ENCODE data around the gene MAP4K3.
"Not testable (repeated sequence)": the region's sequence is repeated elsewhere in the genome, so short reads cannot be mapped to it uniquely, and the experiment has no call there.

The MAP4K3 gene

DNA sequence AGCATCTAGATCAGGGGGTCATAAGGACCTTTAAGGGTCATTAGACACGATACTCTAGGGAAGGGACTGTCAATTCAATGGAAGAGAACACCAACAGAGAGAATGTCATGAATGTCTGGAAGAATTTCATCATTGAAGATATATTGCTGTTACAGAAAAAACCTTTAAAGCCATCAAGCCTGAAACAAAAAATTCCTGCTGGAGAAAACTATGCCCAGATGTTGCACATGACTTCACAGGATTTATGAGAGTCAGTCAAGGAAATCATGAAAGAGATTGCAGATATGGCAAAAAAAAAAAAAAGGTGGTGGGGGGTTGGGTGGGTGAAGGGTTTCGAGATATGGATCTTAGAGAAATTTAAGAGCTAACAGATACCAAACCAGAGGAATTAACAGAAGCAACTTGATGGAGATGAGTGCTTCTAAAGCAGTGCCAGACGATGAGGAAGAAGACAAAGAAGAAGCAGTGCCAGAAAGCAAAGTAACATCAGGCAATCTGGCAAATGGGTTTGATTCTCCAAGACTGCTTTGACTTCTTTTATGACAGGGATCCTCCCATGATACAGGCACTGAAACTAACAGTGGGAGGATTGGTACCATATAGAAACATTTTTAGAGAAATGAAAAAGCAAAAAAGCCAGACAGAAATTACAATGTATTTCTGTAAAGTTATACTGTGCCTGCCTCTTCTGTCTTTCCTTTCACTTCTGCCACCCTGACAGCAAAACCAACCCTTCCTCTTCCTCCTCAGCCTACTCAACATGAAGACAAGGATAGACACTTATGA, 28.5 kb downstream of the MAP4K3 start:
- DNase-seq (ENCODE audit: low read depth in 2 of 2), result no peak

DNA sequence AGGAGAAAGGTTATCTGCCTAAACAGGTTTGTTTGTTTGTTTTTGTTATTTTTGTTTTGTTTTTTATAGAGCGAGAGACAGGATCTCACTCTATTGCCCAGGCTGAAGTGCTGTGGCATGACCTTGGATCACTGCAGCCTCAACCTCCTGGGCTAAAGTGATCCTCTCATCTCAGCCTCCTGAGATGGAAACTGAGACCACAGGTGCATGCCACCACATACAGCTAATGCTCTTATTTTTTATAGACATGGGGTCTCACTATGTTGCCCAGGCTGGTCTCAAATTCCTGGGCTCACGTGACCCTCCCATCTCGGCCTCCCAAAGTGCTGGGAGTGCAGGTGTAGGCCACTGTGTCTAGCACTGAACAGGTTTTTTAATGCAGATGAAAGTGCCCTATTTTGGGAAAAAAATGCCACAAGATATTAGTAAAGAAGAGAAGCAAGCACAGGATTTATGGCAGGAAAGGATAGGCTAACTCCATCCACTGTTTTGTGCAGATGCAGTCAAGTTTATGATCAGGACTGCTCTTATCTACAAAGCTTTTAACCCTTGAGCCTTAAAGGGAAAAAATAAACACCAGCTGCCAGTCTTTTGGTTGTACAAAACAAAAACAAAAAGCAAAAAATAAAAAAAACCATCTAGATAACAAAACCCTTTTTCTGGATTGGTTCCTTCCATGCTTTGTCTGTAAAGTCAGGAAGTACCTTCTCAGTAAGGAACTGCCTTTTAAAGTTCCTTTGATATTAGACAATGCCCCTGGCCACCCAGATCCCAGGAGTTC, 29.4 kb downstream of the MAP4K3 start:
- DNase-seq (ENCODE audit: low read depth in 2 of 2), result no peak

DNA sequence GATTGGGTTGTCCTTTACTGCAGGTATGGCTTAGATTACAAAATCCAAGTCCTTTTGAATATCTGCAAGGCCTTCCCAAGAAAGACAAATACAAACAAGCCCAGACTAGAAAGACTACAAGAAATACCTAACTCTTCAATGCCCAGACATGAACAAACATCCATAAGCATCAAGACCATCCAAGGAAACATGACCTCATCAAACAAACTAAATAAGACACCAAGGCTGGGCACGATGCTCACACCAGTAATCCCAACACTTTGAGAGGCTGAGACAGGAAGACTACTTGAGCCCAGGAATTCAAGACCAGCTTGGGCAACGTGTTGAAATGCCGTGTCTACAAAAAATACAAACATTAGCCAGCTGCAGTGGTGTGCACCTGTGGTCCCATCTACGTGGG, 31.7 kb downstream of the MAP4K3 start:
- no peak for DNase-seq (ENCODE audit: low read depth in 2 of 2)

DNA sequence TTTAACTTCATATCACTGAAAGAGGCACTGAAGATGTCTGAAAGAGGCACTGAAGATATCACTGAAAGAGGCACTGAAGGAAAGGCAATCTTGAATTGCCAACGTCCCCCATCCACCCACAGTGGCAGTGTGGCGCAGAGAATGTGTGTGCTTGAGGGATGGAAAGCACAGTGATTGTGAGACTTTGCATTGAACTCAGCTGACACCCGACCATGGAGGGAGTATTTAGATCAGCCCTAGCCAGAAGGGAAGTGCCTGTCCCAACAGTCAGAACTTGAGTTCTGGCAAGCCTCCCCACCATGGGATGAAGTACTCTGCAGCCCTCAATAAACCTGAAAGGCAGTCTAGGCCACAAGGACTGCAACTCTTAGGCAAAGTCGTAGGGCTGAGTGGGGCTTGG, 33.8 kb downstream of the MAP4K3 start:
- no peak for DNase-seq (ENCODE audit: low read depth in 2 of 2)

DNA sequence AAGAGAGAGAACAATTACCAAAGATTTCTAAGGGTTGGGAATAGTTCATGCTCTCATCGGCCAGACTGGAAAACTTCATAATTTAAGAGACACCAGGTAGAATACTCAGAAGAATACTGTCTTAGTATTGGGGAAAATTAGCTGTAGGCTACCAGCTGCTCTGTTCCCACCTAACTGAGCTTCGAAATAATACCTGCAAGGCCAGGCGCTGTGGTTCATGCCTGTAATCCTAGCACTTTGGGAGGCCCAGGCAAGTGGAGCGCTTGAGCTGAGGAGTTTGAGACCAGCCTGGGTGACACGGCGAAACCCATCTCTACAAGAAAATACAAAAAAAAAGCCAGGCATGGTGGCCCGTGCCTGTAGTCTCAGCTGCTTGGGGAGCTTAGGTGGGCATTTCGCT, 35.8 kb downstream of the MAP4K3 start:
- DNase-seq (ENCODE audit: low read depth in 2 of 2), result no peak

DNA sequence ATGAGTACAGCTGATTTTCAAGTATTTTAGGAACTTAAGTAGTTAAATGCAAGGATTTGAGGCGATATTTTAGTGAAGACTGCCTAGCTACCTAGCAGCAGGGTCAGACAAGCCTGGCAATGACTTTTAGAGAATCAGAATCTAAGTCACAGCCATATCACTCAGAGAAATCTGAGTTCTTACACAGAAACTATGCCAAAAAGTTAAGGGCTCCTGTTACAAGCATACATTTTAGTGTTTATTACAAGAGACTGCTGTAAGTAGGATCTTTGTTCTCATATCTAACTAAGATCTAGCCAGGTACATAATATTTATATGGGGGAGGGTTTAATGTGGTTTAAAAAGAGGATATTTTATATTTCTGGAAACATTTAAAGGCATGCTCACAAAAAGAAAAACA, 37.5 kb downstream of the MAP4K3 start:
- DNase-seq (ENCODE audit: low read depth in 2 of 2), result no peak

DNA sequence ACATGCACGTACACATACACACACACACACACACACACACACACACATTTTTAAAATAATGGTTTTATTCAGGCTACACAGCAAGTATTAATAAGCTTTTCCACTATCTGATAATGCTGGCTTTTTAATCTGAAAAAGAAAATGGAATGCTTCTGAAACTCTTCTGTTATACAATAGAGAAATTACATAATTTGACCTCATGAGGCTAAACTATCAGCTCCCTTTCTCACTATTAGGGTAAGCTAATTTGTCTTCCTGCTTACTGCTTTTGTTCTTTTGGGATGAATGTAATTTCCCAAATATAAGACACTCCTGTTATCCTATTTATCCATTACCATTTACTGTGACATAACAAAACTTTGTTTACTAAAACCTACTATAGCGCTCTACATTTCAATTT, 41.8 kb downstream of the MAP4K3 start:
- DNase-seq (ENCODE audit: low read depth in 2 of 2), result no peak

DNA sequence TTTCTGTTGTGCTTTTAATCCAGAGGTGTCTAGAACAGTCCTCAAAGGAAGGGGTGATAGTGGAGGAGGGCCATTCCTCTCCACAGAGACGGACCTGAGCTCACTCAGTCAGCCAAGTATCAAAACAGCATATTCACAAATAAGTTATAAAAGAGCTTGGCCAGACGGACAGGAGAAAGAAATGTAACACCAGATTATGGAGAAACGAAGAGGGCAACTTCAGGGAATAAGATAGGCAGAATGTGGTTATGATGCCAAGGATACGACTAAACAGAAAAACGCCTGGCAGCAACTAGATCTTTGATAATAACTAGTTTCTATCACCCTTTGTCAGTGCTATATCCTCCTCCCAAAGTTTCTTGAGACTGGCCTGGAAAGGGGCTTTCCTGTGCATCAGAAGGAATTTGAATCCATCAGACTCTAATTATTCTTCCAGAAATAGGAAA, 42.5 kb downstream of the MAP4K3 start:
- no peak for DNase-seq (ENCODE audit: low read depth in 2 of 2)

DNA sequence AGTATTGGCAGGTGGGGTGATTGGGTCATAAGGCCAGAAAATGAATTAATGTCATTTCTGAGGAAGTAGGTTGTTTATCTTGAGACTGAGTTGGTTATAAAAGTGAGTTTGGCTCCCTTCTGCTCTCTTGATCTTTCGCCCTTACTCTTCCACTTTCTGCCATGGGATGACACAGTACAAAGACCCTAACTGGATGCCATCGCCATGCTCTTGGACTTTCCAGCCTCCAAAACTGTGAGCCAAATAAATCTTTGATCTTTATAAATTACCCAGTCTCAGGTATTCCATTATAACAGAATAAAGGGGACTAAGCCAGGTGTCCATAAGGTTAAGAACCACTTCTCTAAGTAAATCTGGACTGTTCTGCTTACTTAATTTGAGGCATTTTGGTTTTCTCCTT, 44.4 kb downstream of the MAP4K3 start:
- DNase-seq (ENCODE audit: low read depth in 2 of 2), result no peak

DNA sequence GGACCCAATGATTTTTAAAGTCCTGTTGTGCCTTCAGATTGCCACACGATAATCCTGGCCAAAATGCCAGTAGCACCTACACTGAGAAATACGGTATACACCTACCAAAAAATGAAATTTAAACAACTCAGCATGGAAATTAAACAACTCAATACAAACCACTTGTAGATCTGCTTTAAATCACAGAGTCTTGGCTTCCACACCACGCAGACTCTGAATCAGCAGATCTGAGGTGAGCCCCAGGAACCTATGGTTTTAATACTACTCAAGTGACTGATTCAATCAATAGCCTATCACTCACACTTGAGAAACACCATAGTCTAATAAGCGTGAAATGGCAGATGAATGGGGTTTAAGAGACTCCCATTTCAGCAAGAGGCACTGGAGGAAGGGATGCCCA, 46.9 kb downstream of the MAP4K3 start:
- no peak for DNase-seq (ENCODE audit: low read depth in 2 of 2)

DNA sequence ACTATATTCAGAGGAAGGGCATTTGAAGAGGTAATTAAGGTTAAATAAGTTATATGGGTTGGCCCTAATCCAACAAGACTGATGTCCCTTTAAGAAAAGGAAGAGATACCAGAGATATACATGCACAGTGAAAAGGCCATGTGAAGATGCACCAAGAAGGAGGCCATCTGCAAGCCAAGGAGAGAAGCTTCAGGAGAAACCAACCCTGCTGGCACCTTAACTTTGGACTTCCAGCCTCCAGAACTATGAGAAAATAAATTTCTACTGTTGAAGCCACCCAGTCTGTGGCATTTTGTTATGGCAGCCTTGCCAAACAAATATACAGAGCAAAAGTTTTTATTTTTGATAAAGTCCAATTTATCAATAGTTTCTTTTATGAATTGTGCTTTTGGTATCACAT, 51.0 kb downstream of the MAP4K3 start:
- DNase-seq (ENCODE audit: low read depth in 2 of 2), result no peak

DNA sequence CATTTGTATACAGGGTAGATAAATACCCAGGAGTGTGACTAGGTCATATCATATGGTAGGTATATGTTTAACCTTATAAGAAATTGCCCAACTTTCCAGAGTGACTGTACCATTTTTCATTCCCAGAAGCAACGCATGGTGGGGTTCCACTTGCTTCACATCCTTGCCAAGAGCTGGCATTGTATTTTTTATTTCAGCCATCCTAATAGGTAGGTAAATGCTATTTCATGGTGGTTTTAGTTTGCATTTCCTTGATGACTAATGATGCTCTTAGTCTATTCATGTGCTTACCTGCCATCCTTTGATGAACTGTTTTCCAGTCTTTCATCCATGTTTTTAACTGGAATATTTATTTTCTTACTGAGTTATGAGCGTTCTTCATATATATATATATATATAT, 51.9 kb downstream of the MAP4K3 start:
- DNase-seq (ENCODE audit: low read depth in 2 of 2), result no peak

DNA sequence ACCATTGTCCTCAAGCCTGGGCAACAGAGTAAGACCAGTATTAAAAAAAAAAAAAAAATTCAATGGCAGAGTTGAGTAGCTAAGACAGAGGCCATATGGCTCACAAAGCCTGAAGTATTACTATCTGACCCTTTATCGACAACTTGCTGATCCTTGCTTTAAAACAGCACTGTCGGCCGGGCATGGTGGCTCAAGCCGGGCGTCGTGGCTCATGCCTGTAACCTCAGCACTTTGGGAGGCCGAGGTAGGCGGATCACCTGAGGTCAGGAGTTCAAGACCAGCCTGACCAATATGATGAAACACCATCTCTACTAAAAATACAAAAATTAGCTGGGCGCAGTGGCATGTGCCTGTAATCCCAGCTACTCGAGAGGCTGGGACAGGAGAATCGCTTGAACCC, 53.0 kb downstream of the MAP4K3 start:
- not testable (repeated sequence) for DNase-seq (ENCODE audit: low read depth in 2 of 2)

DNA sequence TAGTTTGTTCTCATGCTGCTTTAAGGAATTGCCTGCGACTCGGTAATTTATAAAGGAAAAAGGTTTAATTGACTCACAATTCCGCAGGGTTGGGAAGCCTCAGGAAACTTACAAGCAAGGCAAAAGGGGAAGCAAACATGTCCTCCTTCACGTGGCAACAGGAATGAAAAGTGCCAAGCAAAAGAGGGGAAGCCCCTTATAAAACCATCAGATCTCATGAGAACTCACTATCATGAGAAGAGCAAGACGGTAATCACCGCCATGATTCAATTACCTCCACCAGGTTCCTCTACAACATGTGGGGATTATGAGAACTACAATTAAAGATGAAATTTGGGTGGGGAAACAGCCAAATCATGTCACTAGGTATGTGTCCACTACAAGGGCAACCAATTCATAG, 53.9 kb downstream of the MAP4K3 start:
- no peak for DNase-seq (ENCODE audit: low read depth in 2 of 2)

DNA sequence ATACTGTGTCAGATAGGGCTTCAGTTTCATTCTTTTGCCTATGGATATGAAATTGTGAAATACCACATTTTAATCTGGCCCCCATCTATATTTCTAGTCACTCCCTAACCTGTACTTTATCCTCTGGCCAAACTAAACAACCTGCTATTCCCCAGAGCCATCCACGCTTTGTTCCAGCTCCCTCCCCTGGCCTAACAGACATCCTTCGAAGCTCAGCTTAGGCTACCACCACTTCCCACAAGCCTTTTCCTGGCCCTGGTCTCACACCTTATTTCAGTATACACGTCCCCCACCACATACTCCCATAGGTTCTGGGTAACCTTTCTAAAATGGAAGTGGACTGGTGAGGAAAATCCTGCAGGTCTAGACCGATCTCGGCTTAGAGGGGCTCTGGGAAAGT, 55.4 kb downstream of the MAP4K3 start:
- DNase-seq (ENCODE audit: low read depth in 2 of 2), result no peak

DNA sequence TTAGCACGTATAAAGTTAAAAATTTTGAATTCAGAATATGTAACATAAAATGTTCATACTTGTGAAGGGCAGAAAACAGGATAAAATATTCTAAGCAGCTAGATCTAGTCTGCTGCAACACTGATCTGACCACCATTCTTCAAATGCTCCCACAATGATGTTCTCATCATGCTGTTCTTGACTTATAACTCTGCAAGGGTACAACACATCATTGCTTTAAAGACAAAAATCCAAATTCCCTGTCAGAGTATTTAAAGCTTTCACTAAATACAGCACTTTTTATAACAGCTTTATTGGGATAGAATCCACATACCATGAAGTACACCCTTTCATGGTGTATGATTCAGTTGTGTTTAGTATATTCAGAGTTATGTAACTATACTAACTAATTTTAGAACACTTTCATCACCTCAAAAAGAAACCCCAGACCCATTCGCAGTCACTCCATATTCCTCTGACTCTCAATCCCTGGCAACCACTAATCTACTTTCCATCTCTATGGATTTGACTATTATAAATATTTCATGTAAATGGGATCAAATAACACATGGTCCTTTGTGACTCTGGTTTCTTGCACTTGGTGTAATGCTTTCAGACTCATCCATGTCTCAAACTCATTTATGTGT, 56.4 kb downstream of the MAP4K3 start:
- no peak for DNase-seq (ENCODE audit: low read depth in 2 of 2)

DNA sequence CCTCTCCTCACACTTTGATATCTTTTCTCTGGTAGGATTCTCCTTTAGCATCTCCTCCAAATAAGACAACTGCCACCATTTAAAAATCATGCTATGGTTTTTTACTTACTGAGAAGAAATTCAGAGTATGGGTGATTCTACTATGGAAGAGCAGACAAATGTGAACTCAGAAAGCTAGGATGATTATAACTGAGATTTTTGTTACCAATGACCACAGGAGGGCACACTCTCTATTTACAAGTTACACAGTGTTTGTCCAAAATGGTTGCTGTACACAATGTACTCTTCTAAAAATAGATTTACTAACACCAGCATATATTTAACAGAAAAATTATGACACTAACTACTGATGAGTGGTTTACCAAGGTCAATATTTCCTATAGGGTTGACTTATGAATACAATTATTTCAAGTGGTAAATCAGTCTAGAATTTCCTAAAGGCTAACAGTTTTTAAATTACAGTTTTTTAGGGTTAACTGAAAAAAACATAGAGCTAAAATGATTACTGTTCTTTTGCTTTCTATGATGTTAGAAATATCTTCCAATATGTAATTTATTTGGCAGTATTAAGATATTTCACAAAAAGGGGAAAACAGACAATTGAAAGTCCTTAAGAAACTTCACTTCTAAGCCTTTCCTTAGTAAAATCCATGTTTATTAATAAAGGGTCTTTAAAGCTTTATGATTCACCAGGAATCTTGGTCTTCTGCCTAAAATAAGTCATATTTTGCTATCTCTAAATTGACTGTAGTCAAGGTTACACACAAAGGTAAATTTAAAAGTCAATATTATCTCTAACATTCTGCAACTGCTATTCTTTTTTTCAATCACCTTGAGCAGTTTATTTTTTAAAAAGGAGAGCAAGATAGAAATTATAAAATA, 57.2 kb downstream of the MAP4K3 start:
- DNase-seq (ENCODE audit: low read depth in 2 of 2), result no peak

DNA sequence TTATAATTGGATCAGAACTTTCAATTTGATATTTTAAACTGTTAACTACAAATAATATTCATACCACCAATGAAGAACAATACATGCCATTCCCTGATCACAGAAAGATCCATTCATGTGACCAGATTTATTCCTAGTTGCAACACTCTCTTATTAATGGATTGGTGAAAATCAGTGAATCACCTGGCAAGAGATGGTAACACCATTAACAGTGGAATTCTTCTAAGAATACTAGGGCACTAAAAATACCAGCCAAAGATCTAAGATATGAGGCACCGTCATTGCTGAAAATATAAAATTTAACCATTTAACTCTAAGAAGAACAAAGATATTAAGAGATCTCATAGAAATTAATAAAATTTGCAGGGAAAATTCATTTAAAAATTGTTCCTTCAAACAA, 58.1 kb downstream of the MAP4K3 start:
- DNase-seq (ENCODE audit: low read depth in 2 of 2), result no peak

DNA sequence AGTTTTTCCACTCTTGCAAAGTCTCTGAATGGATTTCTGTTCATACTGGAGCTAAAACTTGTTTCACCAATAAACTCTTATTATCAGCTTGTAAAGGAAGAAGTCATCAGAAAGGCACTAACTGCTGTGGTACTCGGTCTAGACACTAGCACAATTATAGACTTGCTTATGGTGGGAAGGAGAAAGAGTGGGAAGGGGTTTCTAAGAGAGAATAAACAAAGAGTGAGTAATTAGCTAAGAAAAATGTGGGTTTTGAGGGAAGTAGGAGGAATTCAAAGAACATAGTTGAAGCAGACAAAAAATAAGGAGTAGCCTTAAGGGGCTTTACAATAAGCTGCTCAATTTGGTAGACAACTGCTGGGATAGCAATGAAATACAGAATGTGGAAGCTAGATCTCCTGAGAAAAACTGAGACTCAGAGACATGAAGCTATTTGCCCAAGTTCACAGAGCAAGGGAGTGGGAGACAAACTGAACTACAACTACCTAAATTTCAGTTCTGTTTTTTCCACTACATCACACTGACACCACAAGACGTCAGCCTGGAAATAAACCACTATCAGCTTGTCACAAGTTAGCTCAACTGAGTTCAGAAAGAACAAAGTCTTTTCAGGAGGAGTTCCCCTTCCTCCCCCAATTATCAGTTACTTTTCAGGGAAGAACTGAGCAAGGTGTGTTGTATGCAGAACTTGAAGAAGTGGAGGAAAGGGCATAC, 59.7 kb downstream of the MAP4K3 start:
- peak in 1 of 2 donors; percentile 17 for DNase-seq (ENCODE audit: low read depth in 2 of 2)

DNA sequence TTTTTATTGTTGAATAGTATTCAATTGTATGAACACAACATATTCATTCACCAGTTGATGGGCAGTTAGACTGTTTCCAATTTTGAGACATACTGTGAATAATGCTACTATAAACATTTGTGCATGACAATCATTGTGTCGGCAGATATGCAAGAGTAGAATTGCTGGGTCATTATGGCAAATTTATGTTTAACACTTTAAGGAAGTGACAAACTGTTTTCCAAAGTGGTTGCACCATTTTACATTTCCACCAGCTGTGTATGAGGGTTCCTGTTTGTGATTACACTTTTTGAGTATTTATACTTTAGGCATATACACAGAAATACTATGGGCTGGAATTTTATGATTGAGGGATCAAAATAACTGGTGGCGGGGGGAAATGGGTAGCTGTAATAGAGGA, 61.2 kb downstream of the MAP4K3 start:
- DNase-seq (ENCODE audit: low read depth in 2 of 2), result no peak

DNA sequence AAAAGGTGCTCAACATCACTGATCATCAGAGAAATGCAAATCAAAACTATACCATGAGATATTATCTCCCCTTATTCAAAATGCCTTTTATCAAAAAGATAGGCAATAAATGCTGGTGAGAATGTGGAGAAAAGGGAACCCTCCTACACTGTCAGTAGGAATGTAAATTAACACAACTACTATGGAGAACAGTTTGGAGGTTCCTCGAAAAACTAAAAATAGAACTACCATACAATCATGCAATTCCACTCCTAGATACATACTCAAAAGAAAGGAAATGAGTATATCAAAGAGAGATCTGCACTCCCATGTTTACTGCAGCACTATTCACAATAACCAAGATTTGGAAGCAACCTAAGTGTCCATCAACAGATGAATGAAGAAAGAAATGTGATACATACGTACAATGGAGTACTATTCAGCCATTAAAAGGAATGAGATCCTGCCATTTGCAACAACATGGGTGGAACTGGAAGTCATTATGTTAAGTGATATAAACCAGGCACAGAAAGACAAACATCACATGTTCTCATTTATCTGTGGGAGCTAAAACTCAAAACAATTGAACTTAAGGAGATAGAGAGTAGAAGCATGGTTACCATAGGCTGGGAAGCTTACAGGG, 63.8 kb downstream of the MAP4K3 start:
- DNase-seq (ENCODE audit: low read depth in 2 of 2), result no peak
